ENCODE results near the gene PPEF2.

Gene PPEF2

GRCh38 chr4:75830906-75831305 is 71.3 kb downstream of the PPEF2 start:
- DNase-seq = no peak

GRCh38 chr4:75823812-75824211 is 78.4 kb downstream of the PPEF2 start:
- DNase-seq = no peak

- no peak for DNase-seq
Measured at GRCh38 chr4:75822416-75822815, 79.8 kb downstream of the PPEF2 start.

GRCh38 chr4:75821966-75822365 is 80.3 kb downstream of the PPEF2 start:
- DNase-seq = no peak

- DNase-seq = no peak
Measured at GRCh38 chr4:75821216-75821615, 81.0 kb downstream of the PPEF2 start.

- DNase-seq = no peak
Measured at GRCh38 chr4:75820676-75821075, 81.6 kb downstream of the PPEF2 start.

GRCh38 chr4:75820197-75820596 is 82.1 kb downstream of the PPEF2 start:
- DNase-seq = no peak

GRCh38 chr4:75819121-75819520 is 83.1 kb downstream of the PPEF2 start:
- no peak for DNase-seq

- no peak for DNase-seq
Measured at GRCh38 chr4:75817901-75818300, 84.4 kb downstream of the PPEF2 start.
